Liver (tissue), 9 donors: ENCODE measurements around the gene GRIA1. TPM values are rescaled to one million over a fixed set of nuclear protein-coding genes. Genes with fewer than 3 reads are reported as not detected.

Experiments used
- DNase-seq: peaks from one replicate; pipeline ENCODE4 v3.0.0-alpha.2; 2017; ENCODE audit warnings: low spot score
- H3K27ac ChIP-seq, 2 donors: one replicate each; pipeline ENCODE4 v1.7.0; 2013; ENCODE audit warnings: inconsistent platforms in 2 of 2, low read length in 2 of 2, control low read depth in 1 of 2, low read depth in 1 of 2, mild to moderate bottlenecking in 1 of 2
- H3K27me3 ChIP-seq, 4 donors: one replicate each; pipeline versions ENCODE4 v1.6.1 to v1.7.0; 2013; ENCODE audit warnings: low read length in 3 of 4, inconsistent platforms in 1 of 4, mild to moderate bottlenecking in 1 of 4, moderate library complexity in 1 of 4; ENCODE audit not compliant: control insufficient read depth in 4 of 4, insufficient read depth in 4 of 4
- H3K36me3 ChIP-seq, 4 donors: one replicate each; pipeline versions ENCODE4 v1.6.1 to v1.7.0; 2013; ENCODE audit warnings: low read length in 3 of 4, mild to moderate bottlenecking in 3 of 4, low read depth in 1 of 4, moderate library complexity in 1 of 4; ENCODE audit not compliant: control insufficient read depth in 4 of 4, insufficient read depth in 3 of 4
- H3K4me1 ChIP-seq, 4 donors: one replicate each; pipeline versions ENCODE4 v1.6.1 to v1.7.0; 2013; ENCODE audit warnings: low read length in 3 of 4, mild to moderate bottlenecking in 3 of 4, moderate library complexity in 1 of 4; ENCODE audit not compliant: control insufficient read depth in 4 of 4, insufficient read depth in 4 of 4
- H3K4me3 ChIP-seq, 3 donors: one replicate each; pipeline versions ENCODE4 v1.6.1 to v1.7.0; 2013; ENCODE audit warnings: low read length in 3 of 3, control low read depth in 1 of 3, low read depth in 1 of 3, mild to moderate bottlenecking in 1 of 3
- H3K9ac ChIP-seq, 2 donors: one replicate each; pipeline ENCODE4 v1.7.0; 2013; ENCODE audit warnings: low read length in 2 of 2, mild to moderate bottlenecking in 2 of 2, moderate library complexity in 2 of 2, control low read depth in 1 of 2, low read depth in 1 of 2
- H3K9me3 ChIP-seq, 4 donors: one replicate each; pipeline versions ENCODE4 v1.6.1 to v1.7.0; 2013; ENCODE audit warnings: low read length in 3 of 4; ENCODE audit not compliant: control insufficient read depth in 4 of 4
- ATF3 ChIP-seq: IDR thresholded peaks from 2 replicates; pipeline ENCODE4 v1.6.1; 2016; ENCODE audit warnings: antibody characterized with exemption
- EGR1 ChIP-seq, 2 donors: IDR thresholded peaks; 2 replicates each; pipeline ENCODE4 v1.6.1; 2016 to 2018; ENCODE audit warnings: antibody characterized with exemption in 2 of 2, low read depth in 2 of 2
- FOXA1 ChIP-seq: IDR thresholded peaks from 2 replicates; pipeline ENCODE4 v1.6.1; 2016; ENCODE audit warnings: antibody characterized with exemption
- FOXA2 ChIP-seq: IDR thresholded peaks from 2 replicates; pipeline ENCODE4 v1.6.1; 2016; ENCODE audit warnings: antibody characterized with exemption
- GABPA ChIP-seq, 2 donors: IDR thresholded peaks in 1 of 2; conservative IDR thresholded peaks in 1 of 2; 2 replicates each; pipeline ENCODE4 v1.6.1; 2016; ENCODE audit warnings: antibody characterized with exemption in 2 of 2, mild to moderate bottlenecking in 1 of 2, moderate library complexity in 1 of 2
- HNF4A ChIP-seq, 2 donors: conservative IDR thresholded peaks; 2 replicates each; pipeline ENCODE4 v1.6.1; 2016; ENCODE audit warnings: antibody characterized with exemption in 2 of 2, mild to moderate bottlenecking in 2 of 2
- HNF4G ChIP-seq: IDR thresholded peaks from 2 replicates; pipeline ENCODE4 v1.6.1; 2016; ENCODE audit warnings: antibody characterized with exemption
- JUND ChIP-seq, 2 donors: IDR thresholded peaks; 2 replicates each; pipeline ENCODE4 v1.6.1; 2016; ENCODE audit warnings: antibody characterized with exemption in 2 of 2
- MAX ChIP-seq: IDR thresholded peaks from 2 replicates; pipeline ENCODE4 v1.6.1; 2016; ENCODE audit warnings: antibody characterized with exemption
- NR2F2 ChIP-seq: IDR thresholded peaks from 2 replicates; pipeline ENCODE4 v1.6.1; 2016; ENCODE audit warnings: antibody characterized with exemption
- RAD21 ChIP-seq, 2 donors: IDR thresholded peaks; 2 replicates each; pipeline ENCODE4 v1.6.1; 2016; ENCODE audit warnings: antibody characterized with exemption in 2 of 2, mild to moderate bottlenecking in 2 of 2
- RXRA ChIP-seq, 2 donors: IDR thresholded peaks; 2 replicates each; pipeline ENCODE4 v1.6.1; 2017 to 2018; ENCODE audit warnings: antibody characterized with exemption in 2 of 2, mild to moderate bottlenecking in 1 of 2
- SP1 ChIP-seq: IDR thresholded peaks from 2 replicates; pipeline ENCODE4 v1.6.1; 2018; ENCODE audit warnings: antibody characterized with exemption, mild to moderate bottlenecking
- TAF1 ChIP-seq: conservative IDR thresholded peaks from 2 replicates; pipeline ENCODE4 v1.6.1; 2016; ENCODE audit warnings: antibody characterized with exemption, mild to moderate bottlenecking
- YY1 ChIP-seq: IDR thresholded peaks from 2 replicates; pipeline ENCODE4 v1.6.1; 2016; ENCODE audit warnings: antibody characterized with exemption, mild to moderate bottlenecking
- ZBTB33 ChIP-seq: IDR thresholded peaks from 2 replicates; pipeline ENCODE4 v1.6.1; 2016; ENCODE audit warnings: antibody characterized with exemption
- WGBS: extraction: QIAGEN DNeasy Blood & Tissue Kit; methylation state at CpG from one replicate; pipeline ENCODE4 v1.1.7; 2013; 5-methylcytosine and 5-hydroxymethylcytosine counted together
- polyA plus RNA-seq, 2 donors: library from polyadenylated mRNA; stranded (reverse) in 1 of 2; unstranded in 1 of 2; fragments of 200-250 nt in 1 of 2; fragments of >200 nt in 1 of 2; fragmentation: Nextera tagmentation in 1 of 2; extraction: Ambion mirVana in 1 of 2; gene quantifications; one replicate each; pipeline versions ENCODE4 v1.2.1 to v1.2.3, GENCODE V29; 2013 to 2015
- total RNA-seq, 2 donors: library from RNA; depleted of rRNA; stranded (reverse); fragments of >200 nt; gene quantifications; one replicate each; pipeline ENCODE4 v1.2.3, GENCODE V29; 2014
- TF ChIP-seq, protein P1 (sequence below): IDR thresholded peaks from 2 replicates; pipeline ENCODE4 v1.6.1; 2016; ENCODE audit warnings: antibody characterized with exemption, mild to moderate bottlenecking
- TF ChIP-seq, protein P2 (sequence below): fragments of 150-350 bp; IDR thresholded peaks from 2 replicates; pipeline ENCODE4 v1.5.1; 2017; ENCODE audit warnings: improper control_type of control experiment, low read depth, low read length; ENCODE audit not compliant: missing input control
- donor health status: healthy.
- donor health status: healthy.
- donor health status: healthy.
- donor health status: healthy.
- donor health status: healthy.

The GRIA1 gene
- total and polyA plus RNA-seq, 4 donors, result 0.08 TPM; not detected in 3

- DNase-seq, result no peak
- TF ChIP-seq, protein P1, sequence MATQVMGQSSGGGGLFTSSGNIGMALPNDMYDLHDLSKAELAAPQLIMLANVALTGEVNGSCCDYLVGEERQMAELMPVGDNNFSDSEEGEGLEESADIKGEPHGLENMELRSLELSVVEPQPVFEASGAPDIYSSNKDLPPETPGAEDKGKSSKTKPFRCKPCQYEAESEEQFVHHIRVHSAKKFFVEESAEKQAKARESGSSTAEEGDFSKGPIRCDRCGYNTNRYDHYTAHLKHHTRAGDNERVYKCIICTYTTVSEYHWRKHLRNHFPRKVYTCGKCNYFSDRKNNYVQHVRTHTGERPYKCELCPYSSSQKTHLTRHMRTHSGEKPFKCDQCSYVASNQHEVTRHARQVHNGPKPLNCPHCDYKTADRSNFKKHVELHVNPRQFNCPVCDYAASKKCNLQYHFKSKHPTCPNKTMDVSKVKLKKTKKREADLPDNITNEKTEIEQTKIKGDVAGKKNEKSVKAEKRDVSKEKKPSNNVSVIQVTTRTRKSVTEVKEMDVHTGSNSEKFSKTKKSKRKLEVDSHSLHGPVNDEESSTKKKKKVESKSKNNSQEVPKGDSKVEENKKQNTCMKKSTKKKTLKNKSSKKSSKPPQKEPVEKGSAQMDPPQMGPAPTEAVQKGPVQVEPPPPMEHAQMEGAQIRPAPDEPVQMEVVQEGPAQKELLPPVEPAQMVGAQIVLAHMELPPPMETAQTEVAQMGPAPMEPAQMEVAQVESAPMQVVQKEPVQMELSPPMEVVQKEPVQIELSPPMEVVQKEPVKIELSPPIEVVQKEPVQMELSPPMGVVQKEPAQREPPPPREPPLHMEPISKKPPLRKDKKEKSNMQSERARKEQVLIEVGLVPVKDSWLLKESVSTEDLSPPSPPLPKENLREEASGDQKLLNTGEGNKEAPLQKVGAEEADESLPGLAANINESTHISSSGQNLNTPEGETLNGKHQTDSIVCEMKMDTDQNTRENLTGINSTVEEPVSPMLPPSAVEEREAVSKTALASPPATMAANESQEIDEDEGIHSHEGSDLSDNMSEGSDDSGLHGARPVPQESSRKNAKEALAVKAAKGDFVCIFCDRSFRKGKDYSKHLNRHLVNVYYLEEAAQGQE, result no peak
- TF ChIP-seq RAD21 (IDR thresholded peaks at IDR 0.05) (no peak), FOXA2 (no peak), JUND (IDR thresholded peaks at IDR 0.05) (no peak), RXRA (IDR thresholded peaks at IDR 0.05) (no peak), HNF4A (conservative IDR thresholded peaks at IDR 0.05) (no peak)
- Histone ChIP-seq H3K9ac (no peak overlapping the region), H3K4me3 (no peak overlapping the region), H3K27ac (no peak overlapping the region), H3K4me1 (no peaks in the 10 kb centered on the region), H3K36me3 (no peaks in the 10 kb centered on the region), H3K9me3 (no peaks in the 10 kb centered on the region), H3K27me3 (no peaks in the 10 kb centered on the region)
- WGBS, result 60% methylated on average over 4 of the region's 4 CpGs
Measured at GRCh38 chr5:153678617-153679329, 188.3 kb downstream of the GRIA1 start.

DNA sequence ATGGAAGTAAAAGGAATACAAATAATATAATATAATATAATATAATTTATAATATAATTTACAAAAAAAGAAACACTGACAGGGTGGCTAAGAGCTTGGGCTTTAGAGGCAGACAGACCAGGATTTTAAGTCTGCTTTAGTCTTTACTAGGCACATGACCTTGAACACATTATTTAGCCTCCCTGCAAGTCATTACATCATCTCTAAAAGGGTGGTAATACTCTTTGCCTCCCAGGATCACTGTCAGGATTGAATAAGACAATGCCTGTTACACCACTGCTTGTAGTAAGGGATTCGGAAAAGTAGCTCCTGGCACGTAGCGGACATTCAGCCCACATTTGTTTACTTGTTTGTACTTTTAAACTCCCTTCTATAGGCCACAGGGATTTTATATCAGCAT, 199.8 kb downstream of the GRIA1 start:
- no peak for DNase-seq
- H3K4me3 ChIP-seq, result no peak overlapping the region
- no peaks in the 10 kb centered on the region for H3K4me1 ChIP-seq
- no peaks in the 10 kb centered on the region for H3K36me3 ChIP-seq
- H3K9me3 ChIP-seq, result no peaks in the 10 kb centered on the region
- TF ChIP-seq, protein P2, sequence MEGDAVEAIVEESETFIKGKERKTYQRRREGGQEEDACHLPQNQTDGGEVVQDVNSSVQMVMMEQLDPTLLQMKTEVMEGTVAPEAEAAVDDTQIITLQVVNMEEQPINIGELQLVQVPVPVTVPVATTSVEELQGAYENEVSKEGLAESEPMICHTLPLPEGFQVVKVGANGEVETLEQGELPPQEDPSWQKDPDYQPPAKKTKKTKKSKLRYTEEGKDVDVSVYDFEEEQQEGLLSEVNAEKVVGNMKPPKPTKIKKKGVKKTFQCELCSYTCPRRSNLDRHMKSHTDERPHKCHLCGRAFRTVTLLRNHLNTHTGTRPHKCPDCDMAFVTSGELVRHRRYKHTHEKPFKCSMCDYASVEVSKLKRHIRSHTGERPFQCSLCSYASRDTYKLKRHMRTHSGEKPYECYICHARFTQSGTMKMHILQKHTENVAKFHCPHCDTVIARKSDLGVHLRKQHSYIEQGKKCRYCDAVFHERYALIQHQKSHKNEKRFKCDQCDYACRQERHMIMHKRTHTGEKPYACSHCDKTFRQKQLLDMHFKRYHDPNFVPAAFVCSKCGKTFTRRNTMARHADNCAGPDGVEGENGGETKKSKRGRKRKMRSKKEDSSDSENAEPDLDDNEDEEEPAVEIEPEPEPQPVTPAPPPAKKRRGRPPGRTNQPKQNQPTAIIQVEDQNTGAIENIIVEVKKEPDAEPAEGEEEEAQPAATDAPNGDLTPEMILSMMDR, result no peak
- no peak for TF ChIP-seq EGR1 (IDR thresholded peaks at IDR 0.05; ENCODE audit: low read depth in 2 of 2)
- TF ChIP-seq RAD21 (IDR thresholded peaks at IDR 0.05), result no peak
- TF ChIP-seq TAF1, result no peak
- TF ChIP-seq FOXA1, result no peak
- no peak for TF ChIP-seq HNF4G
- no peak for TF ChIP-seq JUND (IDR thresholded peaks at IDR 0.05)
- no peak for TF ChIP-seq SP1
- no peak for TF ChIP-seq NR2F2
- TF ChIP-seq ATF3, result no peak
- no peak for TF ChIP-seq GABPA (IDR thresholded peaks at IDR 0.05 in 1 of 2, conservative IDR thresholded peaks at IDR 0.05 in 1 of 2)
- TF ChIP-seq MAX, result no peak
- TF ChIP-seq, protein P1, result no peak
- no peak for TF ChIP-seq HNF4A (conservative IDR thresholded peaks at IDR 0.05)
- TF ChIP-seq RXRA (IDR thresholded peaks at IDR 0.05), result no peak
- no peak for TF ChIP-seq YY1
- TF ChIP-seq ZBTB33, result no peak
- no peak for TF ChIP-seq FOXA2
- 91% methylated on average over 3 of the region's 3 CpGs for whole genome bisulfite sequencing
- H3K27ac ChIP-seq, result no peak overlapping the region
- H3K9ac ChIP-seq, result no peak overlapping the region
- H3K27me3 ChIP-seq, result no peaks in the 10 kb centered on the region
